Stomach (tissue), 9 donors: ENCODE data around the gene JMJD1C. TPM values are rescaled to one million over a fixed set of nuclear protein-coding genes. Genes with fewer than 3 reads are reported as not detected.
A peak's percentile ranks its signal among the peaks of the same experiment; 100 is the strongest.

ENCODE experiments used
- DNase-seq, 2 donors: peaks; one replicate each; pipeline versions ENCODE4 v3.0.0 to v3.0.0-alpha.2; 2013 to 2019
- H3K27ac ChIP-seq, 5 donors: fragments of 200-600 bp in 4 of 5; sonication (generic) in 4 of 5; one replicate each; pipeline ENCODE4 v1.5.1; 2013 to 2019; ENCODE audit warnings: mild to moderate bottlenecking in 1 of 5, moderate library complexity in 1 of 5
- H3K27me3 ChIP-seq, 3 donors: fragments of 200-600 bp; sonication (generic); one replicate each; pipeline ENCODE4 v1.5.1; 2017 to 2019; ENCODE audit warnings: mixed run types in 1 of 3
- H3K36me3 ChIP-seq, 4 donors: fragments of 200-600 bp; sonication (generic); 1 replicate in 3 of 4; 2 replicates in 1 of 4; pipeline ENCODE4 v1.5.1; 2016 to 2019
- H3K4me1 ChIP-seq, 4 donors: fragments of 200-600 bp; sonication (generic); one replicate each; pipeline ENCODE4 v1.5.1; 2016 to 2019
- H3K4me3 ChIP-seq, 4 donors: fragments of 200-600 bp; sonication (generic) in 3 of 4; one replicate each; pipeline ENCODE4 v1.5.1; 2016 to 2019; ENCODE audit warnings: mild to moderate bottlenecking in 1 of 4
- H3K9me3 ChIP-seq, 4 donors: fragments of 200-600 bp; sonication (generic); one replicate each; pipeline ENCODE4 v1.5.1; 2016 to 2019
- CTCF ChIP-seq, 7 experiments: fragments of 450-650 bp in 4 of 7; fragments of 200-600 bp in 3 of 7; sonication (generic) in 3 of 7; IDR thresholded peaks; one replicate each; pipeline ENCODE4 v1.5.1; 2016 to 2019; ENCODE audit warnings: antibody characterized with exemption in 7 of 7, control low read depth in 2 of 7, mild to moderate bottlenecking in 1 of 7
- EP300 ChIP-seq: sonication (generic); formaldehyde crosslinking; IDR thresholded peaks from one replicate; pipeline ENCODE4 v1.6.1; 2017; ENCODE audit warnings: antibody characterized with exemption
- POLR2A ChIP-seq, 4 donors: fragments of 450-650 bp; IDR thresholded peaks; one replicate each; pipeline ENCODE4 v1.6.1; 2016; ENCODE audit warnings: antibody characterized with exemption in 4 of 4, control low read depth in 2 of 4, mild to moderate bottlenecking in 1 of 4, moderate library complexity in 1 of 4
- POLR2AphosphoS5 ChIP-seq, 3 donors: sonication (generic); formaldehyde crosslinking; IDR thresholded peaks; one replicate each; pipeline ENCODE4 v1.6.1; 2016; ENCODE audit warnings: antibody characterized with exemption in 3 of 3
- WGBS, 5 donors: extraction: QIAGEN DNeasy Blood & Tissue Kit in 3 of 5; methylation state at CpG; one replicate each; pipeline versions ENCODE4 v1.1.5 to v1.1.7; 2013 to 2018; 5-methylcytosine and 5-hydroxymethylcytosine counted together
- intact Hi-C: fragments of 100-400 bp; cut with DNase I; formaldehyde crosslinking; loops from one replicate; pipeline ENCODE4 v1.15.1; 2023; ENCODE audit warnings: low total_unique reads
- polyA plus RNA-seq, 3 donors: library from polyadenylated mRNA; stranded (reverse); fragments of 200-250 nt; gene quantifications; one replicate each; pipeline ENCODE4 v1.2.3, GENCODE V29; 2013
- total RNA-seq, 5 donors: library from RNA; depleted of rRNA; stranded (reverse); fragments of >200 nt; gene quantifications; one replicate each; pipeline versions ENCODE4 v1.1.0 to v1.2.3, GENCODE V29; 2014 to 2016
- donor health status: healthy with polysubstance abuse.
- donor health status: Bipolar disorder and iron deficiency.
- donor health status: healthy.

JMJD1C gene
- total and polyA plus RNA-seq, 8 donors: 13.6 to 235 (median 33.5) TPM

GRCh38 chr10:63165249-63165648 lies 300.5 kb downstream of the JMJD1C start:
- 93 to 97% (median 95%) methylated on average over 7 of the region's 7 CpGs for WGBS, 5 donors
- Histone ChIP-seq H3K4me3 (no peak overlapping the region), H3K9me3 (no peaks in the 10 kb centered on the region), H3K27ac (no peak overlapping the region), H3K4me1 (peaks cover 0 to 33% (median 20%) of the 10 kb centered on the region in 4 donors), H3K27me3 (no peaks in the 10 kb centered on the region), H3K36me3 (peaks cover 0 to 60% (median 39%) of the 10 kb centered on the region in 4 donors)
- TF ChIP-seq POLR2A (IDR thresholded peaks at IDR 0.05) (no peak), POLR2AphosphoS5 (IDR thresholded peaks at IDR 0.05) (no peak), CTCF (IDR thresholded peaks at IDR 0.05) (no peak), EP300 (no peak)
- intact Hi-C loops: loop anchor here (10.0 kb wide), 1 partner anchor 560 kb away; no protein-coding TSS in a partner anchor
- DNase-seq: no peak

GRCh38 chr10:63164166-63164623 lies 301.6 kb downstream of the JMJD1C start:
- 56 to 71% (median 66%) methylated on average over 2 of the region's 2 CpGs for WGBS, 5 donors
- intact Hi-C loops: loop anchor here (10.0 kb wide), 1 partner anchor 561 kb away; no protein-coding TSS in a partner anchor
- Histone ChIP-seq H3K4me1 (peaks cover 0 to 23% (median 11%) of the 10 kb centered on the region in 4 donors), H3K27me3 (no peaks in the 10 kb centered on the region), H3K27ac (peak overlapping the region in 2 of 5 donors; percentile 4 to 15), H3K36me3 (peaks cover 0 to 50% (median 30%) of the 10 kb centered on the region in 4 donors), H3K4me3 (no peak overlapping the region), H3K9me3 (no peaks in the 10 kb centered on the region)
- TF ChIP-seq POLR2AphosphoS5 (IDR thresholded peaks at IDR 0.05) (no peak), POLR2A (IDR thresholded peaks at IDR 0.05) (no peak), CTCF (IDR thresholded peaks at IDR 0.05) (no peak), EP300 (no peak)
- peak in 1 of 2 donors; percentile 40 for DNase-seq

- peaks cover 0 to 34% (median 19%) of the 10 kb centered on the region in 4 donors for H3K36me3 ChIP-seq
- no peaks in the 10 kb centered on the region for H3K9me3 ChIP-seq
- no peaks in the 10 kb centered on the region for H3K27me3 ChIP-seq
- intact Hi-C loops: loop anchor here (10.0 kb wide), 1 partner anchor 563 kb away; no protein-coding TSS in a partner anchor
- H3K27ac ChIP-seq: no peak overlapping the region
- peaks cover 0 to 28% (median 4%) of the 10 kb centered on the region in 4 donors for H3K4me1 ChIP-seq
- no peak for TF ChIP-seq CTCF (IDR thresholded peaks at IDR 0.05)
- no peak overlapping the region for H3K4me3 ChIP-seq
- WGBS, 5 donors: 32 to 52% (median 34%) methylated on average over 2 of the region's 2 CpGs
- DNase-seq: no peak
Observed at GRCh38 chr10:63161592-63161991, 304.2 kb downstream of the JMJD1C start.

- Histone ChIP-seq H3K27me3 (no peaks in the 10 kb centered on the region), H3K4me3 (no peak overlapping the region), H3K4me1 (peaks cover 0 to 29% (median 0%) of the 10 kb centered on the region in 4 donors), H3K9me3 (no peaks in the 10 kb centered on the region), H3K36me3 (peaks cover 6 to 27% (median 26%) of the 10 kb centered on the region in 4 donors), H3K27ac (no peak overlapping the region)
- TF ChIP-seq POLR2AphosphoS5 (IDR thresholded peaks at IDR 0.05) (peak in 1 of 3 donors; percentile 51), CTCF (IDR thresholded peaks at IDR 0.05) (peak in 5 of 7 experiments; percentile 44 to 77 (median 69)), EP300 (no peak), POLR2A (IDR thresholded peaks at IDR 0.05) (no peak)
- WGBS, 5 donors: 41 to 58% (median 53%) methylated on average over 3 of the region's 3 CpGs
- intact Hi-C loops: loop anchor here (5.0 kb wide), 1 partner anchor 721 kb away; no protein-coding TSS in a partner anchor
- DNase-seq: peak in 1 of 2 donors; percentile 92
Observed at GRCh38 chr10:63157845-63158624, 307.7 kb downstream of the JMJD1C start.
